HepG2 (cell line): Measurements from ENCODE around the gene SMIM21. TPM values are rescaled to one million over a fixed set of nuclear protein-coding genes. Genes with fewer than 3 reads are reported as not detected.

Experiments used
- ATAC-seq: fragments of 200-7000 bp; cut with Tn5 transposase; 3 replicates; pipeline ENCODE4 v1.9.1; 2020; ENCODE audit warnings: mild to moderate bottlenecking, moderate library complexity
- BruUV-seq: library from RNA; stranded (reverse); fragments of 400-500 nt; replicated peaks from 2 replicates; lab custom pipeline; 2021; lab: Mats Ljungman, UMichigan
- CTCF ChIA-PET: fragments of 300-600 bp; formaldehyde crosslinking; extraction: SDS; loops from one replicate; lab custom pipeline; 2021; ENCODE audit warnings: low total read pairs, inconsistent platforms, low intra/inter-chr PET ratio; lab: Yijun Ruan, JAX
- POLR2A ChIA-PET: fragments of 350-600 bp; sonication (Branson Sonifier 250); formaldehyde crosslinking; loops from one replicate; lab custom pipeline; 2020; ENCODE audit warnings: antibody characterized with exemption, inconsistent platforms; lab: Yijun Ruan, JAX
- DNase-seq: peaks from one replicate; pipeline ENCODE4 v3.0.0-alpha.2; 2015; ENCODE audit warnings: low spot score
- FAIRE-seq: peaks from 3 replicates; lab custom pipeline; 2011; peaks lifted over from hg19 to GRCh38; lab: Jason Lieb, UNC
- H2AFZ ChIP-seq: one replicate; pipeline ENCODE4 v1.6.1; 2011; ENCODE audit warnings: low read length, inconsistent platforms
- H3K27ac ChIP-seq: fragments of 300-600 bp; 3 replicates; pipeline ENCODE4 v1.8.0; 2011; ENCODE audit warnings: mixed run types, mild to moderate bottlenecking, mixed read lengths, low read length, inconsistent platforms; ENCODE audit not compliant: insufficient read depth; ENCODE audit errors: extremely low read length
- H3K27me3 ChIP-seq, 2 experiments: fragments of 200-600 bp in 1 of 2; 2 replicates in 1 of 2; 3 replicates in 1 of 2; pipeline versions ENCODE4 v1.6.0 to v1.8.0; 2011; ENCODE audit warnings: low read length in 2 of 2, mild to moderate bottlenecking in 2 of 2, moderate library complexity in 2 of 2, inconsistent platforms in 1 of 2; ENCODE audit not compliant: insufficient read depth in 2 of 2, control insufficient read depth in 1 of 2
- H3K36me3 ChIP-seq, 2 experiments: fragments of 200-600 bp in 1 of 2; replicated peaks in 1 of 2; 2 replicates in 1 of 2; 3 replicates in 1 of 2; pipeline versions ENCODE4 v1.5.1 to v1.8.0; 2011; ENCODE audit warnings: low read length in 2 of 2, inconsistent platforms in 1 of 2; ENCODE audit not compliant: insufficient read depth in 2 of 2, control insufficient read depth in 1 of 2
- H3K4me1 ChIP-seq: 2 replicates; pipeline ENCODE4 v1.5.1; 2012; ENCODE audit warnings: low read length, inconsistent platforms; ENCODE audit not compliant: insufficient read depth
- H3K4me2 ChIP-seq: 2 replicates; pipeline ENCODE4 v1.6.0; 2011; ENCODE audit warnings: low read depth, low read length, inconsistent platforms
- H3K4me3 ChIP-seq, 3 experiments: fragments of 200-600 bp in 1 of 3; sonication (generic), shearing (Covaris generic) in 1 of 3; replicated peaks in 1 of 3; 2 replicates each; pipeline ENCODE4 v1.5.1; 2011 to 2016; ENCODE audit warnings: low read length in 3 of 3, inconsistent platforms in 2 of 3, low read depth in 2 of 3, mild to moderate bottlenecking in 2 of 3, control low read depth in 1 of 3, mixed read lengths in 1 of 3; ENCODE audit not compliant: insufficient read depth in 1 of 3
- H3K79me2 ChIP-seq: one replicate; pipeline ENCODE4 v1.6.1; 2011; ENCODE audit warnings: low read length, inconsistent platforms; ENCODE audit not compliant: insufficient read depth
- H3K9ac ChIP-seq: 2 replicates; pipeline ENCODE4 v1.6.0; 2011; ENCODE audit warnings: mild to moderate bottlenecking, low read depth, low read length, inconsistent platforms; ENCODE audit not compliant: insufficient read depth
- H3K9me3 ChIP-seq: 2 replicates; pipeline ENCODE4 v1.5.1; 2012; ENCODE audit warnings: mild to moderate bottlenecking, low read length
- H4K20me1 ChIP-seq: 2 replicates; pipeline ENCODE4 v1.6.0; 2011; ENCODE audit warnings: inconsistent platforms, mild to moderate bottlenecking, low read length, moderate library complexity; ENCODE audit not compliant: insufficient read depth
- ARNT ChIP-seq: fragments of 450-650 bp; IDR thresholded peaks from 2 replicates; pipeline ENCODE4 v1.6.1; 2017
- BCLAF1 ChIP-seq: fragments of 450-650 bp; IDR thresholded peaks from 2 replicates; pipeline ENCODE4 v1.6.1; 2017; ENCODE audit warnings: mild to moderate bottlenecking
- GTF3A ChIP-seq: sonication (generic); formaldehyde crosslinking; conservative IDR thresholded peaks from 2 replicates; pipeline ENCODE4 v1.4.0; 2020; ENCODE audit warnings: mild to moderate bottlenecking, missing genetic modification reagents
- HNRNPUL1 ChIP-seq: fragments of 200-400 bp; formaldehyde crosslinking; IDR thresholded peaks from 2 replicates; pipeline ENCODE4 v1.6.1; 2017; ENCODE audit warnings: low read depth, mild to moderate bottlenecking, low read length, moderate library complexity
- MYNN ChIP-seq: sonication (generic); formaldehyde crosslinking; IDR thresholded peaks from 2 replicates; pipeline ENCODE4 v1.4.0; 2020; ENCODE audit warnings: mild to moderate bottlenecking, low read depth, missing genetic modification reagents
- RAD21 ChIP-seq: fragments of 450-650 bp; formaldehyde crosslinking; IDR thresholded peaks from 2 replicates; pipeline ENCODE4 v1.5.0; 2020; ENCODE audit warnings: mild to moderate bottlenecking
- RARG ChIP-seq: sonication (generic); formaldehyde crosslinking; IDR thresholded peaks from 2 replicates; pipeline ENCODE4 v1.4.0; 2020; ENCODE audit warnings: low read depth, mild to moderate bottlenecking, missing genetic modification reagents
- RNF219 ChIP-seq: sonication (generic); formaldehyde crosslinking; IDR thresholded peaks from 2 replicates; pipeline ENCODE4 v1.5.0; 2020; ENCODE audit warnings: mild to moderate bottlenecking, missing genetic modification reagents
- TBL1XR1 ChIP-seq: fragments of 150-350 bp; IDR thresholded peaks from 2 replicates; pipeline ENCODE4 v1.6.1; 2014; ENCODE audit warnings: borderline replicate concordance, low read length; ENCODE audit not compliant: partially characterized antibody
- ZNF614 ChIP-seq: IDR thresholded peaks from 2 replicates; pipeline ENCODE4 v1.6.1; 2018; ENCODE audit warnings: missing biosample characterization, missing genetic modification reagents, inconsistent platforms, borderline replicate concordance
- ZNF703 ChIP-seq: sonication (generic); formaldehyde crosslinking; IDR thresholded peaks from 2 replicates; pipeline ENCODE4 v1.5.1; 2020; ENCODE audit warnings: missing genetic modification reagents, mild to moderate bottlenecking, moderate library complexity, borderline replicate concordance
- WGBS: methylation state at CpG from one replicate; pipeline ENCODE4 v1.1.6; 2017; ENCODE audit warnings: low lambda C conversion rate; 5-methylcytosine and 5-hydroxymethylcytosine counted together
- in situ Hi-C: cut with HindIII; loops from 2 replicates; pipeline ENCODE4 v1.10.0; 2017; ENCODE audit warnings: low pct_unique_long_range_greater_than_20kb; ENCODE audit not compliant: extremely low pct_ligation_motif_present
- intact Hi-C: fragments of 100-400 bp; cut with micrococcal nuclease; formaldehyde crosslinking; loops from one replicate; pipeline ENCODE4 v1.10.0; 2022; ENCODE audit not compliant: unreplicated experiment
- polyA plus RNA-seq, 8 experiments: library from polyadenylated mRNA; depleted of rRNA in 3 of 8; stranded (reverse) in 7 of 8; unstranded in 1 of 8; fragments of >200 nt; fragmentation: Illumina TruSeq in 4 of 8; extraction: Trizol in 4 of 8; gene quantifications; 2 replicates each; pipeline versions ENCODE4 v1.2.1 to v1.2.3, GENCODE V29; 2011 to 2016; ENCODE audit warnings: low read depth in 4 of 8, missing spikeins in 1 of 8, mixed read lengths in 1 of 8; ENCODE audit not compliant: insufficient read depth in 1 of 8
- total RNA-seq, 5 experiments: library from RNA; depleted of rRNA; stranded (reverse); fragments of >200 nt; fragmentation: Illumina TruSeq; extraction: Trizol; gene quantifications; 2 replicates each; pipeline ENCODE4 v1.2.3, GENCODE V29; 2016; ENCODE audit warnings: low read depth in 1 of 5
- TF ChIP-seq, protein P1 (sequence below): fragments of 450-650 bp; IDR thresholded peaks from 2 replicates; pipeline ENCODE4 v1.6.1; 2017

SMIM21 gene
- total and polyA plus RNA-seq, 2 of the 13 experiments (the other 11 are each of a cell fraction or from before 2014, with no cell fraction given) = not detected

DNA sequence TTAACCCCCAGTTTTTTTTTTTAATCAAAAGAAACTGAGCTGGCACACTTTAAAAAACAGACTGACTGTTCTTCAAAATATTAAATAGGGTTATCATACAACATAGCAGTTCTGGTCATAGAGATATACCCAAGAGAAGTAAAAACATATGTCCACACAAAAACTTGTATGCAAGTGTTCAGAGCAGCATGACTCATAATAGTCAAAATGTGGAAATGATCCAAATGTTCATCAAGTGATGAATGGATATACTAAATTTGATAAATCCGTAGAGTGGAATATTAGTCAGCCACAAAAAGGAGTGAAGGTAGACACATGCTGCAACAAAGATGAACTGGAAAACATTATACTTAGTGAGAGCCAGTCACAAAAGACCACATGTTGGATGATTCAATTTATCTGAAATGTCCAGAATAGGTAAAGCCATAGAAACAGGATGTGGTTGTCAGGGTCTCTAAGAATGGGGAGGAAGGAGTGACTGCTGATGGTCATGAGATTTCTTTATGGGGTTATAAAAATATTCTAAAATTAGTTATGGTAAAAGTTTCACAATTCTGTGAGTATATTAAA, 5.1 kb downstream of the SMIM21 start:
- intact Hi-C loops = no loop called here
- no peak for DNase-seq
- BruUV-seq = no TSS peak

GRCh38 chr18:75421656-75422055, 5.8 kb downstream of the SMIM21 start:
- ChIA-PET CTCF (no interaction called here), POLR2A (no interaction called here)
- no TSS peak for BruUV-seq
- Histone ChIP-seq H3K79me2 (no peaks in the 10 kb centered on the region), H3K9ac (no peak overlapping the region), H3K27ac (no peak overlapping the region), H3K36me3 (no peaks in the 10 kb centered on the region), H2AFZ (no peak overlapping the region), H3K4me2 (no peak overlapping the region), H3K4me1 (no peaks in the 10 kb centered on the region), H4K20me1 (no peaks in the 10 kb centered on the region), H3K27me3 (no peaks in the 10 kb centered on the region; a peak in 1 of 5 replicates), H3K4me3 (no peak overlapping the region), H3K9me3 (no peaks in the 10 kb centered on the region)
- 3% methylated on average over 3 of the region's 3 CpGs for WGBS
- intact Hi-C loops = no loop called here
- ATAC-seq (no peak), DNase-seq (no peak), FAIRE-seq (no peak)
- in situ Hi-C loops = no loop called here
- TF ChIP-seq RAD21 (CRISPR knock-in tag) (no peak), RNF219 (CRISPR knock-in tag) (no peak), ZNF614 (CRISPR knock-in tag) (no peak), RARG (no peak), BCLAF1 (no peak), HNRNPUL1 (no peak), MYNN (no peak), GTF3A (CRISPR knock-in tag) (no peak)

More for the DNA sequence above, 5.1 kb downstream of the SMIM21 start:
- Histone ChIP-seq H3K27me3 (no peaks in the 10 kb centered on the region; a peak in 1 of 5 replicates), H3K9me3 (no peaks in the 10 kb centered on the region), H3K36me3 (no peaks in the 10 kb centered on the region), H2AFZ (no peak overlapping the region), H3K79me2 (no peaks in the 10 kb centered on the region), H3K27ac (no peak overlapping the region), H3K4me3 (no peak overlapping the region), H3K9ac (no peak overlapping the region), H4K20me1 (no peaks in the 10 kb centered on the region), H3K4me2 (no peak overlapping the region), H3K4me1 (no peaks in the 10 kb centered on the region)
- ChIA-PET POLR2A (no interaction called here), CTCF (no interaction called here)
- WGBS = 43% methylated on average over 1 of the region's 1 CpG
- ATAC-seq = no peak
- FAIRE-seq = no peak
- TF ChIP-seq, protein P1, sequence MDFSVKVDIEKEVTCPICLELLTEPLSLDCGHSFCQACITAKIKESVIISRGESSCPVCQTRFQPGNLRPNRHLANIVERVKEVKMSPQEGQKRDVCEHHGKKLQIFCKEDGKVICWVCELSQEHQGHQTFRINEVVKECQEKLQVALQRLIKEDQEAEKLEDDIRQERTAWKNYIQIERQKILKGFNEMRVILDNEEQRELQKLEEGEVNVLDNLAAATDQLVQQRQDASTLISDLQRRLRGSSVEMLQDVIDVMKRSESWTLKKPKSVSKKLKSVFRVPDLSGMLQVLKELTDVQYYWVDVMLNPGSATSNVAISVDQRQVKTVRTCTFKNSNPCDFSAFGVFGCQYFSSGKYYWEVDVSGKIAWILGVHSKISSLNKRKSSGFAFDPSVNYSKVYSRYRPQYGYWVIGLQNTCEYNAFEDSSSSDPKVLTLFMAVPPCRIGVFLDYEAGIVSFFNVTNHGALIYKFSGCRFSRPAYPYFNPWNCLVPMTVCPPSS = no peak
- no peak for TF ChIP-seq ARNT
- no peak for TF ChIP-seq TBL1XR1
- no peak for TF ChIP-seq ZNF703 (CRISPR knock-in tag)
- in situ Hi-C loops = no loop called here
